Cardiac muscle cell (in vitro differentiated cells and primary cell): Measurements from ENCODE around the gene SLC9A9. TPM values are rescaled to one million over a fixed set of nuclear protein-coding genes. Genes with fewer than 3 reads are reported as not detected.

ENCODE experiments used
- DNase-seq, 2 donors: peaks; one replicate each; pipeline versions ENCODE4 v3.0.0 to v3.0.0-alpha.2; 2010 to 2017; ENCODE audit warnings: low read depth in 1 of 2, low spot score in 1 of 2
- H3K27ac ChIP-seq: fragments of 200-600 bp; sonication (generic); 2 replicates; pipeline ENCODE4 v1.5.1; 2016
- H3K27me3 ChIP-seq: fragments of 200-600 bp; sonication (generic); 2 replicates; pipeline ENCODE4 v1.6.0; 2016; ENCODE audit warnings: control low read depth
- H3K36me3 ChIP-seq: fragments of 200-600 bp; sonication (generic); 2 replicates; pipeline ENCODE4 v1.5.1; 2016; ENCODE audit warnings: control low read depth
- H3K4me1 ChIP-seq: fragments of 200-600 bp; sonication (generic); 2 replicates; pipeline ENCODE4 v1.8.1; 2017; ENCODE audit warnings: low read depth, mild to moderate bottlenecking, mixed run types
- H3K4me3 ChIP-seq: fragments of 200-600 bp; sonication (generic); 2 replicates; pipeline ENCODE4 v1.5.1; 2016; ENCODE audit warnings: mild to moderate bottlenecking
- H3K9me3 ChIP-seq: fragments of 200-600 bp; sonication (generic); 2 replicates; pipeline ENCODE4 v1.5.1; 2017; ENCODE audit warnings: low read depth, mild to moderate bottlenecking, control low read depth
- polyA plus RNA-seq: library from polyadenylated mRNA; unstranded; fragments of >200 nt; fragmentation: Nextera tagmentation; extraction: Ambion mirVana; gene quantifications from 2 replicates; pipeline ENCODE4 v1.2.1, GENCODE V29; 2016
- total RNA-seq: library from RNA; depleted of rRNA; stranded (reverse); fragments of >200 nt; gene quantifications from 2 replicates; pipeline ENCODE4 v1.2.3, GENCODE V29; 2016
- TF ChIP-seq, protein P1 (sequence below): IDR thresholded peaks from 2 replicates; pipeline ENCODE4 v1.5.1; 2012; ENCODE audit warnings: low read depth, mild to moderate bottlenecking, low read length

The SLC9A9 gene
- total and polyA plus RNA-seq, 2 experiments from 2014 or later = 0.73 to 1.5 TPM

DNA sequence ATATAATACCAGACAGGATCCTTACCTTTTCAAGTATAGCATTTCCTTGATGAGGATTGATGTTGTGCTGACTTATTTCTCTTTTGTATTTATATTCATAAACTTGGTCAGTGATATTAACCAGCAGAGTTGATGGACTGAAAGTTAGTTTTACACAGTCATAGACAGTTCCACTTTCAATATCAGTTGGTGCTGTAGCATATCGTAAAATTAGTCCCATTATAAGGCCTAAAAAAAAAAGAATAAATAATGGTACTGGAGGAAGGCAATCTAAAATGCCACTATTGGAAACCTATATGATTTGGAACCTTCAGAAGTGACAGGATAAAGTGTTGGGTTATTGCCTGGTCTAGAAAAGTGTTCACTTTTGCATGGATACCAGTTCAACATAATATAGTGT, 16.3 kb downstream of the SLC9A9 start:
- no peaks in the 10 kb centered on the region for H3K9me3 ChIP-seq
- TF ChIP-seq, protein P1, sequence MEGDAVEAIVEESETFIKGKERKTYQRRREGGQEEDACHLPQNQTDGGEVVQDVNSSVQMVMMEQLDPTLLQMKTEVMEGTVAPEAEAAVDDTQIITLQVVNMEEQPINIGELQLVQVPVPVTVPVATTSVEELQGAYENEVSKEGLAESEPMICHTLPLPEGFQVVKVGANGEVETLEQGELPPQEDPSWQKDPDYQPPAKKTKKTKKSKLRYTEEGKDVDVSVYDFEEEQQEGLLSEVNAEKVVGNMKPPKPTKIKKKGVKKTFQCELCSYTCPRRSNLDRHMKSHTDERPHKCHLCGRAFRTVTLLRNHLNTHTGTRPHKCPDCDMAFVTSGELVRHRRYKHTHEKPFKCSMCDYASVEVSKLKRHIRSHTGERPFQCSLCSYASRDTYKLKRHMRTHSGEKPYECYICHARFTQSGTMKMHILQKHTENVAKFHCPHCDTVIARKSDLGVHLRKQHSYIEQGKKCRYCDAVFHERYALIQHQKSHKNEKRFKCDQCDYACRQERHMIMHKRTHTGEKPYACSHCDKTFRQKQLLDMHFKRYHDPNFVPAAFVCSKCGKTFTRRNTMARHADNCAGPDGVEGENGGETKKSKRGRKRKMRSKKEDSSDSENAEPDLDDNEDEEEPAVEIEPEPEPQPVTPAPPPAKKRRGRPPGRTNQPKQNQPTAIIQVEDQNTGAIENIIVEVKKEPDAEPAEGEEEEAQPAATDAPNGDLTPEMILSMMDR = no peak
- H3K27me3 ChIP-seq = no peaks in the 10 kb centered on the region
- no peaks in the 10 kb centered on the region for H3K36me3 ChIP-seq
- H3K4me3 ChIP-seq = no peak overlapping the region
- no peak overlapping the region for H3K27ac ChIP-seq
- DNase-seq = no peak
- H3K4me1 ChIP-seq = no peaks in the 10 kb centered on the region

DNA sequence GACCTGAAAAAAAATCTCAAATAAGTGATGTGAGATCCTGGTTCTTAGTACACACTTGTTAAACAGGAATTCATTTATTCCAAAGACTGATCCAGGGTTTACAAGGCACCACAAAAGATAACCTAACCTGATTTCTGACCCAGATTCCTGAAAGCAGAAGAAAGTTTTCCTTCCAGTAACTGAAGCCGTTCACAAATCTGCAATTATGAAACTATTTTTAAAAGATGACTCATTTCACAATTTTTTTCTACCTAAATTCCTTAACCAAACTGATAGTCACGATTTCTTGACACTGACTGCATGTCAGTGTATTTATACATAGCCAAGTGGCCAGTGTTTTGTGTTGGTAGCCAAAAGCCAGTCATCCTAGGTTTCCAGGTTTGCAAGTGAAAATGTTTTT, 17.1 kb downstream of the SLC9A9 start:
- Histone ChIP-seq H3K27ac (no peak overlapping the region), H3K36me3 (no peaks in the 10 kb centered on the region), H3K9me3 (no peaks in the 10 kb centered on the region), H3K4me3 (no peak overlapping the region), H3K27me3 (no peaks in the 10 kb centered on the region), H3K4me1 (no peaks in the 10 kb centered on the region)
- TF ChIP-seq, protein P1 = no peak
- DNase-seq = peak in 1 of 2 donors; percentile 52

DNA sequence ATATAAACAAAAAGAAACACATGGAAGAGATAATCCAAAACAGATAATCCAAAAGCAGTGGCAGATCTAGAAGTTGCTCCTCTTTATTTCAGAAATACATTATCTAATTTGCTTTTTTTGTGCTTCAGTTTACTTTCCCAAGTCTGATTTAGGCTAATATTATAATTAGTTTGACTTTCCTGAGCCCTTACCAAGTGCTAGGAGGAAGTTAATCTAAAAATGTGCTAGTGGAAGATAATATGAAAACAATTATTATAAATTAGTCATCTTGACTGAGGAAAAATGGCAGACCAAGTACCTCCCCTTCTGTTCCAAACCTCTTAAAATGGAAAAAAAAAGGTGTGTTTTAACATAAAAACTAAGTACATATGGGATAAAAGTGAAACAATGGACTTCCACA, 17.5 kb downstream of the SLC9A9 start:
- Histone ChIP-seq H3K9me3 (no peaks in the 10 kb centered on the region), H3K4me3 (no peak overlapping the region), H3K27me3 (no peaks in the 10 kb centered on the region), H3K4me1 (no peaks in the 10 kb centered on the region), H3K36me3 (no peaks in the 10 kb centered on the region), H3K27ac (no peak overlapping the region)
- no peak for DNase-seq
- TF ChIP-seq, protein P1 = no peak

DNA sequence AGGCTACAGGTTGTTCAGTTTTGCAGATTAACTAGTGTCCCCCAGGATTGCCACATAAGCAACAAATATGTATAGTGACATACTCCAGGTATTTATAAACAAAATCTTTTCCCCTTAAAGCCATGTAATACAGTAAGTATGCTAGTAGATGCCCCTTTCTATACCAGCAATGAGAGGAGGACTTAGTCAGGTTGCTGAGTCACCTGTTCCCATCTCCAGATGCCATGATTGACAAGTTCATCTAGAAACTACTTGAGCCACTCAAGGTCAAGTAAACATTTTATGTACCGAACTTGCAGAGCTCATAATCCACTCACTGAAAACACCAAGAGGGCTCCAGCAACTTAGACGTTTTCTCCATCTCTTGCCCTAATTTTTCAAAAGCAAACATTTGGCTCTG, 18.2 kb downstream of the SLC9A9 start:
- Histone ChIP-seq H3K36me3 (no peaks in the 10 kb centered on the region), H3K27me3 (no peaks in the 10 kb centered on the region), H3K4me3 (no peak overlapping the region), H3K4me1 (no peaks in the 10 kb centered on the region), H3K27ac (no peak overlapping the region), H3K9me3 (no peaks in the 10 kb centered on the region)
- no peak for DNase-seq
- TF ChIP-seq, protein P1 = no peak

DNA sequence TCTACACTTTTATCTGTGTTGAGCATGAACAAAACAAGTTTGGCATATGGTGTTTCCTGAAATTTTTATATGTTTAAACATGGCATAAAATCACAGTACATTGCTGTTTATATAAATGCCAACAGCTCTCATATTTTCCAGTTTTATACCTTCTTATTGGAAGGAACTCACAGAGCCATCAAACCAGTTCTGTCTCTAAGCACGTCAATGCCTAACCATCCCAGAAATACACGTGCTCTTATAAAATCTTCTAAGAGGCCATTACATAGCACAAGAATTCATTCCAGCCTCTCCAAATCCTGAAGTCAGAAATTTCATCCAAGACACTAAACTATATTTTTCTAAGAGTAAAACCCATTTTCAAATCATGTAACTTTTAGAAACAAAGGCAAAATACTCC, 20.8 kb downstream of the SLC9A9 start:
- H3K36me3 ChIP-seq = no peaks in the 10 kb centered on the region
- TF ChIP-seq, protein P1 = no peak
- no peak for DNase-seq
- H3K4me1 ChIP-seq = no peaks in the 10 kb centered on the region
- H3K27me3 ChIP-seq = no peaks in the 10 kb centered on the region
- no peak overlapping the region for H3K4me3 ChIP-seq
- H3K27ac ChIP-seq = no peak overlapping the region
- no peaks in the 10 kb centered on the region for H3K9me3 ChIP-seq

DNA sequence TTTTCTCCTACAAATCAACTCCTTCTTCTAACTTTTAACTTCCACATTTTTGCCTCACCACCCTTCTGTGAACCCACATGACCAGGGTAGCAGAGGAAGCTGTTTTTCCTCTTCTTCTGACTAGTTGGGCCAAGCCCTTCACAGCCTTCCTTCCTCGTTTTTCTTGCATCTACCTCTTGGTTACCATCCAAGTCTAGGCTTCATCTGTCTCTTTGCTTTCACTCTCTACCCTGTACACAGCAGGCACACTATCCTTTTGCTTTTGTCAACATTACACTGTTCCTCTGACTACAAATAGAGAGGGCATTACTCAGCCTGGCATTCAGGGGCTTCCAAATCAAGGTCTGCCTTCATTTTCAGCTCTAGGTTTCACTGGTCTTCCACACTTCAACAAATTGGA, 22.0 kb downstream of the SLC9A9 start:
- no peaks in the 10 kb centered on the region for H3K36me3 ChIP-seq
- no peak for DNase-seq
- TF ChIP-seq, protein P1 = no peak
- H3K27ac ChIP-seq = no peak overlapping the region
- no peaks in the 10 kb centered on the region for H3K27me3 ChIP-seq
- no peaks in the 10 kb centered on the region for H3K4me1 ChIP-seq
- H3K4me3 ChIP-seq = no peak overlapping the region
- H3K9me3 ChIP-seq = no peaks in the 10 kb centered on the region
